PFSK-1 (cell line): ENCODE results near the gene RNF126.

ENCODE experiments used
- REST ChIP-seq, 2 experiments: IDR thresholded peaks; 2 replicates each; pipeline versions ENCODE4 v1.6.1 to v1.8.0; 2011 to 2012; ENCODE audit warnings: low read depth in 2 of 2, low read length in 2 of 2, control low read depth in 1 of 2, inconsistent platforms in 1 of 2, mild to moderate bottlenecking in 1 of 2, moderate library complexity in 1 of 2; ENCODE audit not compliant: insufficient read depth in 1 of 2
- SIN3A ChIP-seq: IDR thresholded peaks from 2 replicates; pipeline ENCODE4 v1.6.1; 2012; ENCODE audit warnings: mild to moderate bottlenecking, low read length, moderate library complexity, borderline replicate concordance; ENCODE audit not compliant: insufficient read depth

- TF ChIP-seq REST (IDR thresholded peaks at IDR 0.05; ENCODE audit: insufficient read depth in 1 of 2, low read depth in 2 of 2, low read length in 2 of 2) (no peak), SIN3A (no peak)
Observed at GRCh38 chr19:607301-608154, 55.5 kb downstream of the RNF126 start.
